Measurements from ENCODE around the gene SGO1. TPM values are rescaled to one million over a fixed set of nuclear protein-coding genes. Genes with fewer than 3 reads are reported as not detected.
"Not testable (repeated sequence)": the region's sequence is repeated elsewhere in the genome, so short reads cannot be mapped to it uniquely, and the experiment has no call there.

SGO1 gene
- 10 to 100 TPM; 38.3 to 39.4 TPM for total RNA-seq

GRCh38 chr3:20185679-20186599 lies at the start of gene SGO1:
TSS of gene SGO1 (minus strand) at chr3:20186206. CDS start at chr3:20184027, 2,179 bp downstream.
- peaks cover 31% of the 10 kb centered on the region for H3K4me1 Mint-ChIP-seq
- no peaks in the 10 kb centered on the region for H3K27me3 Mint-ChIP-seq
- peak; percentile 100 for DNase-seq
- H3K4me3 Mint-ChIP-seq: no peak within 1 kb of the TSS
- H3K9me3 Mint-ChIP-seq: no peaks in the 10 kb centered on the region
- peaks cover 26% of the 10 kb centered on the region for H3K36me3 Mint-ChIP-seq (ENCODE audit: low read depth)
- no peak within 1 kb of the TSS for H3K27ac Mint-ChIP-seq
- ChIA-PET CTCF (interaction anchor here (0.6 to 5.1 kb wide), 11 partner anchors 10 to 237 kb away, joined by 3 to 25 read pairs (median 4); partner anchors contain the start of gene KAT2B), POLR2A (interaction anchor here (0.8 to 6.0 kb wide), 28 partner anchors 8 to 253 kb away, joined by 3 to 119 read pairs (median 5); partner anchors contain the start of genes KAT2B and RAB5A)

- POLR2A ChIA-PET: interaction anchor here (1.7 kb wide), 1 partner anchor 49 kb away, joined by 7 read pairs; the partner anchor contains the start of gene SGO1
- CTCF ChIA-PET: no interaction called here
- DNase-seq: no peak
- peaks cover 8% of the 10 kb centered on the region for H3K4me1 Mint-ChIP-seq
- peaks cover 2% of the 10 kb centered on the region for H3K36me3 Mint-ChIP-seq (ENCODE audit: low read depth)
- H3K27ac Mint-ChIP-seq: no peak overlapping the region
- no peak overlapping the region for H3K4me3 Mint-ChIP-seq
- H3K9me3 Mint-ChIP-seq: peaks cover 2% of the 10 kb centered on the region
- H3K27me3 Mint-ChIP-seq: no peaks in the 10 kb centered on the region
Observed at GRCh38 chr3:20235796-20236195, 49.8 kb upstream of the SGO1 start.

GRCh38 chr3:20232906-20233780 lies 47.1 kb upstream of the SGO1 start:
- Mint-ChIP-seq H3K4me3 (no peak overlapping the region), H3K27me3 (no peaks in the 10 kb centered on the region), H3K36me3 (ENCODE audit: low read depth) (peaks cover 2% of the 10 kb centered on the region), H3K9me3 (peaks cover 2% of the 10 kb centered on the region), H3K4me1 (peaks cover 8% of the 10 kb centered on the region), H3K27ac (no peak overlapping the region)
- DNase-seq: no peak
- CTCF ChIA-PET: no interaction called here
- POLR2A ChIA-PET: no interaction called here

GRCh38 chr3:20230954-20231353 lies 44.9 kb upstream of the SGO1 start:
- no peaks in the 10 kb centered on the region for H3K36me3 Mint-ChIP-seq (ENCODE audit: low read depth)
- H3K27ac Mint-ChIP-seq: no peak overlapping the region
- no peak for DNase-seq
- H3K27me3 Mint-ChIP-seq: no peaks in the 10 kb centered on the region
- peaks cover 6% of the 10 kb centered on the region for H3K4me1 Mint-ChIP-seq
- CTCF ChIA-PET: no interaction called here
- POLR2A ChIA-PET: no interaction called here
- no peak overlapping the region for H3K4me3 Mint-ChIP-seq
- no peaks in the 10 kb centered on the region for H3K9me3 Mint-ChIP-seq

- H3K4me3 Mint-ChIP-seq: no peak overlapping the region
- no peaks in the 10 kb centered on the region for H3K4me1 Mint-ChIP-seq
- no peaks in the 10 kb centered on the region for H3K27me3 Mint-ChIP-seq
- no peaks in the 10 kb centered on the region for H3K9me3 Mint-ChIP-seq
- H3K27ac Mint-ChIP-seq: no peak overlapping the region
- ChIA-PET CTCF (no interaction called here), POLR2A (no interaction called here)
- no peak for DNase-seq
- no peaks in the 10 kb centered on the region for H3K36me3 Mint-ChIP-seq (ENCODE audit: low read depth)
Observed at GRCh38 chr3:20225769-20226168, 39.8 kb upstream of the SGO1 start.

- H3K27me3 Mint-ChIP-seq: no peaks in the 10 kb centered on the region
- H3K4me3 Mint-ChIP-seq: no peak overlapping the region
- DNase-seq: no peak
- H3K27ac Mint-ChIP-seq: no peak overlapping the region
- ChIA-PET POLR2A (no interaction called here), CTCF (no interaction called here)
- H3K36me3 Mint-ChIP-seq (ENCODE audit: low read depth): no peaks in the 10 kb centered on the region
- no peaks in the 10 kb centered on the region for H3K4me1 Mint-ChIP-seq
- no peaks in the 10 kb centered on the region for H3K9me3 Mint-ChIP-seq
Observed at GRCh38 chr3:20222274-20222673, 36.3 kb upstream of the SGO1 start.

GRCh38 chr3:20218215-20218614 lies 32.2 kb upstream of the SGO1 start:
- Mint-ChIP-seq H3K9me3 (no peaks in the 10 kb centered on the region), H3K4me3 (no peak overlapping the region), H3K27me3 (no peaks in the 10 kb centered on the region), H3K36me3 (ENCODE audit: low read depth) (no peaks in the 10 kb centered on the region), H3K4me1 (no peaks in the 10 kb centered on the region), H3K27ac (no peak overlapping the region)
- ChIA-PET POLR2A (interaction anchor here (1.5 kb wide), 1 partner anchor 31 kb away, joined by 3 read pairs; no protein-coding TSS in a partner anchor), CTCF (no interaction called here)
- DNase-seq: no peak

GRCh38 chr3:20215636-20216035 lies 29.6 kb upstream of the SGO1 start:
- Mint-ChIP-seq H3K4me1 (no peaks in the 10 kb centered on the region), H3K27ac (no peak overlapping the region), H3K4me3 (no peak overlapping the region), H3K9me3 (no peaks in the 10 kb centered on the region), H3K27me3 (no peaks in the 10 kb centered on the region), H3K36me3 (ENCODE audit: low read depth) (no peaks in the 10 kb centered on the region)
- ChIA-PET POLR2A (no interaction called here), CTCF (no interaction called here)
- no peak for DNase-seq

GRCh38 chr3:20213491-20213890 lies 27.5 kb upstream of the SGO1 start:
- H3K27ac Mint-ChIP-seq; DNase-seq; CTCF ChIA-PET; H3K9me3 Mint-ChIP-seq; H3K36me3 Mint-ChIP-seq (ENCODE audit: low read depth); POLR2A ChIA-PET; H3K4me1 Mint-ChIP-seq; H3K27me3 Mint-ChIP-seq; H3K4me3 Mint-ChIP-seq: not testable (repeated sequence)

- H3K36me3 Mint-ChIP-seq (ENCODE audit: low read depth); H3K27ac Mint-ChIP-seq; H3K4me3 Mint-ChIP-seq; POLR2A ChIA-PET; H3K4me1 Mint-ChIP-seq; CTCF ChIA-PET; DNase-seq; H3K27me3 Mint-ChIP-seq: not testable (repeated sequence)
- H3K9me3 Mint-ChIP-seq: peaks cover 11% of the 10 kb centered on the region
Observed at GRCh38 chr3:20207945-20208344, 21.9 kb upstream of the SGO1 start.

- CTCF ChIA-PET; H3K4me3 Mint-ChIP-seq; H3K36me3 Mint-ChIP-seq (ENCODE audit: low read depth); H3K27ac Mint-ChIP-seq; DNase-seq; H3K4me1 Mint-ChIP-seq; H3K27me3 Mint-ChIP-seq; POLR2A ChIA-PET: not testable (repeated sequence)
- peaks cover 11% of the 10 kb centered on the region for H3K9me3 Mint-ChIP-seq
Observed at GRCh38 chr3:20205898-20206297, 19.9 kb upstream of the SGO1 start.

GRCh38 chr3:20201143-20201542 lies 15.1 kb upstream of the SGO1 start:
- Mint-ChIP-seq H3K4me3 (no peak overlapping the region), H3K27ac (no peak overlapping the region), H3K9me3 (peaks cover 4% of the 10 kb centered on the region), H3K27me3 (peaks cover 4% of the 10 kb centered on the region), H3K36me3 (ENCODE audit: low read depth) (no peaks in the 10 kb centered on the region), H3K4me1 (peaks cover 6% of the 10 kb centered on the region)
- ChIA-PET POLR2A (interaction anchor here (1.0 kb wide), 1 partner anchor 16 kb away, joined by 3 read pairs; no protein-coding TSS in a partner anchor), CTCF (no interaction called here)
- no peak for DNase-seq

GRCh38 chr3:20197775-20198174 lies 11.8 kb upstream of the SGO1 start:
- ChIA-PET POLR2A (interaction anchor here (1.0 to 1.2 kb wide), 2 partner anchors 19 to 38 kb away, joined by 3 to 4 read pairs; no protein-coding TSS in a partner anchor), CTCF (no interaction called here)
- Mint-ChIP-seq H3K9me3 (no peaks in the 10 kb centered on the region), H3K4me1 (peaks cover 8% of the 10 kb centered on the region), H3K36me3 (ENCODE audit: low read depth) (no peaks in the 10 kb centered on the region), H3K27ac (no peak overlapping the region), H3K27me3 (no peaks in the 10 kb centered on the region), H3K4me3 (no peak overlapping the region)
- DNase-seq: no peak

Data from activated CD4-positive, alpha-beta memory T cell treated with anti-CD3 and anti-CD28 coated beads, Interleukin-2, amount 10 ng/mL, durations not matched to agents 7 days and 5 days (primary cell).